ENCODE results near the gene RFX4. TPM values are rescaled to one million over a fixed set of nuclear protein-coding genes. Genes with fewer than 3 reads are reported as not detected.

RFX4 gene
- total and polyA plus RNA-seq, 2 donors (not counting 3 experiments of a cell fraction or from before 2014, with no cell fraction given): not detected

GRCh38 chr12:106729611-106730010, 146.8 kb downstream of the RFX4 start:
- Histone ChIP-seq H3K36me3 (ENCODE audit: control insufficient read depth in 2 of 2, extremely low read depth in 1 of 2, insufficient read depth in 2 of 2, low read length in 2 of 2) (no peaks in the 10 kb centered on the region), H3K79me2 (ENCODE audit: control insufficient read depth, insufficient read depth, low read length) (no peaks in the 10 kb centered on the region), H3K9ac (replicated peaks; ENCODE audit: extremely low read depth, insufficient read depth, low read length) (no peak overlapping the region), H3K4me1 (ENCODE audit: control insufficient read depth, extremely low read depth, insufficient read depth, low read length) (no peaks in the 10 kb centered on the region), H3K4me2 (ENCODE audit: insufficient read depth, low read length) (no peak overlapping the region), H3K27me3 (ENCODE audit: control insufficient read depth in 2 of 2, insufficient read depth in 2 of 2, low read length in 2 of 2) (no peaks in the 10 kb centered on the region), H3K9me3 (replicated peaks; ENCODE audit: control insufficient read depth, insufficient read depth, low read length) (no peaks in the 10 kb centered on the region), H3K4me3 (replicated peaks in 1 of 3; ENCODE audit: insufficient read depth in 1 of 3, low read depth in 1 of 3, low read length in 3 of 3) (no peak overlapping the region), H3K27ac (ENCODE audit: insufficient read depth, low read depth, low read length) (no peak overlapping the region), H2AFZ (ENCODE audit: low read depth, low read length) (no peak overlapping the region), H3K9me1 (replicated peaks; ENCODE audit: control insufficient read depth, extremely low read depth, insufficient read depth, low read length) (no peaks in the 10 kb centered on the region), H4K20me1 (replicated peaks; ENCODE audit: control insufficient read depth, extremely low read depth, insufficient read depth, low read length) (no peaks in the 10 kb centered on the region)
- CTCF ChIA-PET: interaction anchor here (0.9 to 2.4 kb wide), 3 partner anchors 9 to 89 kb away, joined by 3 to 12 read pairs (median 3); no protein-coding TSS in a partner anchor
- intact Hi-C loops (cut with micrococcal nuclease) (no loop called here), dilution Hi-C loops (cut with MboI; ENCODE audit: extremely low pct_ligation_motif_present, low sequenced_read_pairs) (no loop called here)
- DNase-seq (ENCODE audit: low read depth, low spot score) (no peak), FAIRE-seq (no peak)
- no TSS peak for BruUV-seq (replicated peaks)
- POLR2A ChIA-PET: no interaction called here
- TF ChIP-seq MAX (IDR thresholded peaks at IDR 0.05; ENCODE audit: insufficient read depth, insufficient read length) (no peak), FOS (IDR thresholded peaks at IDR 0.05; ENCODE audit: borderline replicate concordance, insufficient read depth, low read length) (no peak), EZH2 (IDR thresholded peaks at IDR 0.05; ENCODE audit: borderline replicate concordance, low read depth, low read length, severe bottlenecking) (no peak)

DNA sequence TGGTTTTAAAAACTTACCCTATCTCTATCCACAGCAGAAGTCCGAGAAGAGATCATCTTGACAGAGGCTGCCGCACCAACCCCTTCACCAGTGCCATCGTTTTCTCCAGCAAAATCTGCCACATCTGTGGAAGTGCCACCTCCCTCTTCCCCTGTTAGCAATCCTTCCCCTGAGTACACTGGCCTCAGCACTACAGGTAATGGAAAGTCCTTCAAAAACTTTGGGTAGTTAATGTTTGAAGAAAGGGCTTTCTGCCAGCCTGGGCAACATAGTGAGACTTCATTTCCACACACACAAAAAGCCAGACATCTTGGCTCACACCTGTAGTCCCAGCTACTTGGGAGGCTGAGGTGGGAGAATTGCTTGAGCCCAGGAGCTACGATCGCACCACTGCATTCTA, 150.1 kb downstream of the RFX4 start:
- no peaks in the 10 kb centered on the region for H3K4me1 ChIP-seq (ENCODE audit: control insufficient read depth, extremely low read depth, insufficient read depth, low read length)
- no peak overlapping the region for H2AFZ ChIP-seq (ENCODE audit: low read depth, low read length)
- FAIRE-seq (no peak), DNase-seq (ENCODE audit: low read depth, low spot score) (no peak)
- dilution Hi-C loops (cut with MboI; ENCODE audit: extremely low pct_ligation_motif_present, low sequenced_read_pairs) (no loop called here), intact Hi-C loops (cut with micrococcal nuclease) (no loop called here)
- no peaks in the 10 kb centered on the region for H3K9me3 ChIP-seq (replicated peaks; ENCODE audit: control insufficient read depth, insufficient read depth, low read length)
- no peaks in the 10 kb centered on the region for H3K36me3 ChIP-seq (ENCODE audit: control insufficient read depth in 2 of 2, extremely low read depth in 1 of 2, insufficient read depth in 2 of 2, low read length in 2 of 2)
- H3K27ac ChIP-seq (ENCODE audit: insufficient read depth, low read depth, low read length): no peak overlapping the region
- CTCF ChIA-PET: no interaction called here
- TF ChIP-seq FOS (IDR thresholded peaks at IDR 0.05; ENCODE audit: borderline replicate concordance, insufficient read depth, low read length) (no peak), GATA2 (IDR thresholded peaks at IDR 0.05; ENCODE audit: insufficient read depth, insufficient read length, low read depth, low read length) (no peak), MYC (IDR thresholded peaks at IDR 0.05; ENCODE audit: low read depth, low read length) (no peak), CTCF (IDR thresholded peaks at IDR 0.05; ENCODE audit: extremely low read depth in 1 of 2, insufficient read depth in 1 of 2, low read depth in 1 of 2, low read length in 2 of 2) (no peak), POLR2A (IDR thresholded peaks at IDR 0.05; ENCODE audit: low read depth, low read length) (no peak), MAX (IDR thresholded peaks at IDR 0.05; ENCODE audit: insufficient read depth, insufficient read length) (no peak), JUN (IDR thresholded peaks at IDR 0.05; ENCODE audit: borderline replicate concordance, insufficient read depth, insufficient read length, low read depth) (no peak), EZH2 (IDR thresholded peaks at IDR 0.05; ENCODE audit: borderline replicate concordance, low read depth, low read length, severe bottlenecking) (no peak), POLR2AphosphoS5 (IDR thresholded peaks at IDR 0.05; ENCODE audit: insufficient read depth, low read depth, low read length) (no peak)
- H3K9me1 ChIP-seq (replicated peaks; ENCODE audit: control insufficient read depth, extremely low read depth, insufficient read depth, low read length): no peaks in the 10 kb centered on the region
- no TSS peak for BruUV-seq (replicated peaks)
- H3K4me3 ChIP-seq (replicated peaks in 1 of 3; ENCODE audit: insufficient read depth in 1 of 3, low read depth in 1 of 3, low read length in 3 of 3): no peak overlapping the region
- no peaks in the 10 kb centered on the region for H4K20me1 ChIP-seq (replicated peaks; ENCODE audit: control insufficient read depth, extremely low read depth, insufficient read depth, low read length)
- H3K79me2 ChIP-seq (ENCODE audit: control insufficient read depth, insufficient read depth, low read length): no peaks in the 10 kb centered on the region
- no peak overlapping the region for H3K4me2 ChIP-seq (ENCODE audit: insufficient read depth, low read length)
- no peak overlapping the region for H3K9ac ChIP-seq (replicated peaks; ENCODE audit: extremely low read depth, insufficient read depth, low read length)
- peaks cover 0 to 6% of the 10 kb centered on the region in 2 experiments for H3K27me3 ChIP-seq (ENCODE audit: control insufficient read depth in 2 of 2, insufficient read depth in 2 of 2, low read length in 2 of 2)
- POLR2A ChIA-PET: no interaction called here

All from endothelial cell of umbilical vein (primary cell).